HepG2 (cell line): ENCODE measurements around the gene BSX. TPM values are rescaled to one million over a fixed set of nuclear protein-coding genes. Genes with fewer than 3 reads are reported as not detected.

Experiments
- ATAC-seq: fragments of 200-7000 bp; cut with Tn5 transposase; 3 replicates; pipeline ENCODE4 v1.9.1; 2020; ENCODE audit warnings: mild to moderate bottlenecking, moderate library complexity
- BruUV-seq: library from RNA; stranded (reverse); fragments of 400-500 nt; replicated peaks from 2 replicates; lab custom pipeline; 2021; lab: Mats Ljungman, UMichigan
- CTCF ChIA-PET: fragments of 300-600 bp; formaldehyde crosslinking; extraction: SDS; loops from one replicate; lab custom pipeline; 2021; ENCODE audit warnings: low total read pairs, inconsistent platforms, low intra/inter-chr PET ratio; lab: Yijun Ruan, JAX
- POLR2A ChIA-PET: fragments of 350-600 bp; sonication (Branson Sonifier 250); formaldehyde crosslinking; loops from one replicate; lab custom pipeline; 2020; ENCODE audit warnings: antibody characterized with exemption, inconsistent platforms; lab: Yijun Ruan, JAX
- DNase-seq: peaks from one replicate; pipeline ENCODE4 v3.0.0-alpha.2; 2015; ENCODE audit warnings: low spot score
- FAIRE-seq: peaks from 3 replicates; lab custom pipeline; 2011; peaks lifted over from hg19 to GRCh38; lab: Jason Lieb, UNC
- H2AFZ ChIP-seq: one replicate; pipeline ENCODE4 v1.6.1; 2011; ENCODE audit warnings: low read length, inconsistent platforms
- H3K27ac ChIP-seq: fragments of 300-600 bp; 3 replicates; pipeline ENCODE4 v1.8.0; 2011; ENCODE audit warnings: mixed run types, mild to moderate bottlenecking, mixed read lengths, low read length, inconsistent platforms; ENCODE audit not compliant: insufficient read depth; ENCODE audit errors: extremely low read length
- H3K27me3 ChIP-seq, 2 experiments: fragments of 200-600 bp in 1 of 2; 2 replicates in 1 of 2; 3 replicates in 1 of 2; pipeline versions ENCODE4 v1.6.0 to v1.8.0; 2011; ENCODE audit warnings: low read length in 2 of 2, mild to moderate bottlenecking in 2 of 2, moderate library complexity in 2 of 2, inconsistent platforms in 1 of 2; ENCODE audit not compliant: insufficient read depth in 2 of 2, control insufficient read depth in 1 of 2
- H3K36me3 ChIP-seq, 2 experiments: fragments of 200-600 bp in 1 of 2; replicated peaks in 1 of 2; 2 replicates in 1 of 2; 3 replicates in 1 of 2; pipeline versions ENCODE4 v1.5.1 to v1.8.0; 2011; ENCODE audit warnings: low read length in 2 of 2, inconsistent platforms in 1 of 2; ENCODE audit not compliant: insufficient read depth in 2 of 2, control insufficient read depth in 1 of 2
- H3K4me1 ChIP-seq: 2 replicates; pipeline ENCODE4 v1.5.1; 2012; ENCODE audit warnings: low read length, inconsistent platforms; ENCODE audit not compliant: insufficient read depth
- H3K4me2 ChIP-seq: 2 replicates; pipeline ENCODE4 v1.6.0; 2011; ENCODE audit warnings: low read depth, low read length, inconsistent platforms
- H3K4me3 ChIP-seq, 3 experiments: fragments of 200-600 bp in 1 of 3; sonication (generic), shearing (Covaris generic) in 1 of 3; replicated peaks in 1 of 3; 2 replicates each; pipeline ENCODE4 v1.5.1; 2011 to 2016; ENCODE audit warnings: low read length in 3 of 3, inconsistent platforms in 2 of 3, low read depth in 2 of 3, mild to moderate bottlenecking in 2 of 3, control low read depth in 1 of 3, mixed read lengths in 1 of 3; ENCODE audit not compliant: insufficient read depth in 1 of 3
- H3K79me2 ChIP-seq: one replicate; pipeline ENCODE4 v1.6.1; 2011; ENCODE audit warnings: low read length, inconsistent platforms; ENCODE audit not compliant: insufficient read depth
- H3K9ac ChIP-seq: 2 replicates; pipeline ENCODE4 v1.6.0; 2011; ENCODE audit warnings: mild to moderate bottlenecking, low read depth, low read length, inconsistent platforms; ENCODE audit not compliant: insufficient read depth
- H3K9me3 ChIP-seq: 2 replicates; pipeline ENCODE4 v1.5.1; 2012; ENCODE audit warnings: mild to moderate bottlenecking, low read length
- H4K20me1 ChIP-seq: 2 replicates; pipeline ENCODE4 v1.6.0; 2011; ENCODE audit warnings: inconsistent platforms, mild to moderate bottlenecking, low read length, moderate library complexity; ENCODE audit not compliant: insufficient read depth
- MAFF ChIP-seq: IDR thresholded peaks from 2 replicates; pipeline ENCODE4 v1.6.1; 2011; ENCODE audit warnings: low read depth, low read length, improper control_type of control experiment
- MED1 ChIP-seq: sonication (generic); formaldehyde crosslinking; IDR thresholded peaks from 2 replicates; pipeline ENCODE4 v1.4.0; 2020; ENCODE audit warnings: missing genetic modification reagents
- MYC ChIP-seq: sonication (generic); formaldehyde crosslinking; IDR thresholded peaks from 2 replicates; pipeline ENCODE4 v1.9.0; 2021; ENCODE audit warnings: missing genetic modification reagents, borderline replicate concordance
- NR2F2 ChIP-seq: IDR thresholded peaks from 2 replicates; pipeline ENCODE4 v1.6.1; 2012; ENCODE audit warnings: low read depth, inconsistent platforms, borderline replicate concordance
- ZNF567 ChIP-seq: sonication (generic); formaldehyde crosslinking; IDR thresholded peaks from 2 replicates; pipeline ENCODE4 v1.8.1; 2023; ENCODE audit warnings: mild to moderate bottlenecking, missing genetic modification reagents, borderline replicate concordance
- ZNF850 ChIP-seq: sonication (generic); formaldehyde crosslinking; conservative IDR thresholded peaks from 2 replicates; pipeline ENCODE4 v1.9.0; 2021; ENCODE audit warnings: mild to moderate bottlenecking, missing genetic modification reagents
- WGBS: methylation state at CpG from one replicate; pipeline ENCODE4 v1.1.6; 2017; ENCODE audit warnings: low lambda C conversion rate; 5-methylcytosine and 5-hydroxymethylcytosine counted together
- in situ Hi-C: cut with HindIII; loops from 2 replicates; pipeline ENCODE4 v1.10.0; 2017; ENCODE audit warnings: low pct_unique_long_range_greater_than_20kb; ENCODE audit not compliant: extremely low pct_ligation_motif_present
- intact Hi-C: fragments of 100-400 bp; cut with micrococcal nuclease; formaldehyde crosslinking; loops from one replicate; pipeline ENCODE4 v1.10.0; 2022; ENCODE audit not compliant: unreplicated experiment
- polyA plus RNA-seq, 8 experiments: library from polyadenylated mRNA; depleted of rRNA in 3 of 8; stranded (reverse) in 7 of 8; unstranded in 1 of 8; fragments of >200 nt; fragmentation: Illumina TruSeq in 4 of 8; extraction: Trizol in 4 of 8; gene quantifications; 2 replicates each; pipeline versions ENCODE4 v1.2.1 to v1.2.3, GENCODE V29; 2011 to 2016; ENCODE audit warnings: low read depth in 4 of 8, missing spikeins in 1 of 8, mixed read lengths in 1 of 8; ENCODE audit not compliant: insufficient read depth in 1 of 8
- total RNA-seq, 5 experiments: library from RNA; depleted of rRNA; stranded (reverse); fragments of >200 nt; fragmentation: Illumina TruSeq; extraction: Trizol; gene quantifications; 2 replicates each; pipeline ENCODE4 v1.2.3, GENCODE V29; 2016; ENCODE audit warnings: low read depth in 1 of 5
- TF ChIP-seq, protein P1 (sequence below): sonication (generic); formaldehyde crosslinking; IDR thresholded peaks from 2 replicates; pipeline ENCODE4 v1.4.0; 2020; ENCODE audit warnings: missing genetic modification reagents
- TF ChIP-seq, protein P2 (sequence below): IDR thresholded peaks from 2 replicates; pipeline ENCODE4 v1.6.1; 2016; ENCODE audit warnings: mild to moderate bottlenecking
- TF ChIP-seq, protein P3 (sequence below): sonication (generic); formaldehyde crosslinking; IDR thresholded peaks from 2 replicates; pipeline ENCODE4 v1.4.0; 2020; ENCODE audit warnings: missing genetic modification reagents

Gene BSX
- total and polyA plus RNA-seq, 2 of the 13 experiments (the other 11 are each of a cell fraction or from before 2014, with no cell fraction given): not detected

DNA sequence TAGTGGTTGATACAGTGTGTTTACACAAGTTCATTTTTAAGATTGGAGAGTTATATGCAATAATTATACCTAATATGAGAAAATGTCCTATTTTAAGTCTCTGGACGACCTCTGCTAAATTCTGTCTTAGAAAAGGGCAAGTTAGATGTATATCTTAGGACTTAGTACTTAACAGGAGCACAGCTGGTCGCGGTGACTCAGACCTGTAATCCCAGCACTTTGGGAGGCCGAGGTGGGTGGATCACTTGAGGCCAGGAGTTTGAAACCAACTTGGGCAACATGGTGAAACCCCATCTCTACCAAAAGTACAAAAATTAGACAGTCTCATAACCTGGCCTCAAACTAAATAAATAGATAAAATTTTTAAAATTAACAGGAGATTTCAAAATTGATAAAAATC lies 27.2 kb downstream of the BSX start:
- H3K9ac ChIP-seq: no peak overlapping the region
- H3K36me3 ChIP-seq: no peaks in the 10 kb centered on the region
- H3K4me1 ChIP-seq: no peaks in the 10 kb centered on the region
- no peaks in the 10 kb centered on the region for H3K9me3 ChIP-seq
- peaks cover 1 to 9% of the 10 kb centered on the region in 2 experiments; a peak in 3 of 5 replicates for H3K27me3 ChIP-seq
- no peaks in the 10 kb centered on the region for H4K20me1 ChIP-seq
- H3K79me2 ChIP-seq: no peaks in the 10 kb centered on the region
- in situ Hi-C loops: no loop called here
- TF ChIP-seq MYC (CRISPR knock-in tag) (no peak), NR2F2 (no peak), ZNF567 (CRISPR knock-in tag) (no peak)
- TF ChIP-seq, protein P1, sequence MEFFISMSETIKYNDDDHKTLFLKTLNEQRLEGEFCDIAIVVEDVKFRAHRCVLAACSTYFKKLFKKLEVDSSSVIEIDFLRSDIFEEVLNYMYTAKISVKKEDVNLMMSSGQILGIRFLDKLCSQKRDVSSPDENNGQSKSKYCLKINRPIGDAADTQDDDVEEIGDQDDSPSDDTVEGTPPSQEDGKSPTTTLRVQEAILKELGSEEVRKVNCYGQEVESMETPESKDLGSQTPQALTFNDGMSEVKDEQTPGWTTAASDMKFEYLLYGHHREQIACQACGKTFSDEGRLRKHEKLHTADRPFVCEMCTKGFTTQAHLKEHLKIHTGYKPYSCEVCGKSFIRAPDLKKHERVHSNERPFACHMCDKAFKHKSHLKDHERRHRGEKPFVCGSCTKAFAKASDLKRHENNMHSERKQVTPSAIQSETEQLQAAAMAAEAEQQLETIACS (CRISPR knock-in tag): no peak
- TF ChIP-seq, protein P2, sequence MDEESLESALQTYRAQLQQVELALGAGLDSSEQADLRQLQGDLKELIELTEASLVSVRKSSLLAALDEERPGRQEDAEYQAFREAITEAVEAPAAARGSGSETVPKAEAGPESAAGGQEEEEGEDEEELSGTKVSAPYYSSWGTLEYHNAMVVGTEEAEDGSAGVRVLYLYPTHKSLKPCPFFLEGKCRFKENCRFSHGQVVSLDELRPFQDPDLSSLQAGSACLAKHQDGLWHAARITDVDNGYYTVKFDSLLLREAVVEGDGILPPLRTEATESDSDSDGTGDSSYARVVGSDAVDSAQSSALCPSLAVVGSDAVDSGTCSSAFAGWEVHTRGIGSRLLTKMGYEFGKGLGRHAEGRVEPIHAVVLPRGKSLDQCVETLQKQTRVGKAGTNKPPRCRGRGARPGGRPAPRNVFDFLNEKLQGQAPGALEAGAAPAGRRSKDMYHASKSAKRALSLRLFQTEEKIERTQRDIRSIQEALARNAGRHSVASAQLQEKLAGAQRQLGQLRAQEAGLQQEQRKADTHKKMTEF (CRISPR knock-in tag): no peak
- ATAC-seq (no peak), FAIRE-seq (no peak), DNase-seq (no peak)
- no peak overlapping the region for H3K4me2 ChIP-seq
- H2AFZ ChIP-seq: no peak overlapping the region
- H3K27ac ChIP-seq: no peak overlapping the region
- CTCF ChIA-PET: no interaction called here
- POLR2A ChIA-PET: no interaction called here
- no peak overlapping the region for H3K4me3 ChIP-seq
- BruUV-seq: no TSS peak
- 21% methylated on average over 4 of the region's 4 CpGs for WGBS
- intact Hi-C loops: no loop called here

DNA sequence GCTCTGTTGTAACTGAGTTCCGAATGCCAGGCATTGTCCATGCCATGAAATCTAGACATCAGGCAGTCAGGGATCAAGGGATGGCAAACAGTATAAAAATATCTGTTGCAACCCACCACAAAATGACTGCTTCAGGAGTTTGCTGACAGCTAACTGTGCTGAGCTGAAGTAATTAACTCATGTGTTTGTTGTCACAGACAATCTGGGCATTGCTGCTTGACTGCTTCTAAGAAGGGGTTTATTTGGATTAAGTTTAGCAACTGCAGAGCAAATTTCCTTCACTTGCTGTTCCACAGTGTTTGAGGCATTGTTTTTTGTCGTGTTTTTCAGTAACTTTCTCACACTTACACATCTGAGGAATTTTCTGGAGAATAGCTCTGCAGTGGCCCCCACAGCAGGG lies 30.4 kb downstream of the BSX start:
- Histone ChIP-seq H4K20me1 (no peaks in the 10 kb centered on the region), H3K4me1 (no peaks in the 10 kb centered on the region), H3K36me3 (no peaks in the 10 kb centered on the region), H3K9ac (no peak overlapping the region), H3K4me3 (no peak overlapping the region), H3K27me3 (peaks cover 0 to 7% of the 10 kb centered on the region in 2 experiments; a peak in 2 of 5 replicates), H2AFZ (no peak overlapping the region), H3K4me2 (no peak overlapping the region), H3K79me2 (no peaks in the 10 kb centered on the region), H3K27ac (no peak overlapping the region), H3K9me3 (no peaks in the 10 kb centered on the region)
- DNase-seq (no peak), FAIRE-seq (no peak), ATAC-seq (no peak)
- in situ Hi-C loops (no loop called here), intact Hi-C loops (no loop called here)
- WGBS: 4% methylated on average over 2 of the region's 2 CpGs
- POLR2A ChIA-PET: no interaction called here
- no TSS peak for BruUV-seq
- CTCF ChIA-PET: no interaction called here
- TF ChIP-seq MED1 (CRISPR knock-in tag) (no peak), ZNF850 (CRISPR knock-in tag) (no peak), MAFF (no peak)
- TF ChIP-seq, protein P3, sequence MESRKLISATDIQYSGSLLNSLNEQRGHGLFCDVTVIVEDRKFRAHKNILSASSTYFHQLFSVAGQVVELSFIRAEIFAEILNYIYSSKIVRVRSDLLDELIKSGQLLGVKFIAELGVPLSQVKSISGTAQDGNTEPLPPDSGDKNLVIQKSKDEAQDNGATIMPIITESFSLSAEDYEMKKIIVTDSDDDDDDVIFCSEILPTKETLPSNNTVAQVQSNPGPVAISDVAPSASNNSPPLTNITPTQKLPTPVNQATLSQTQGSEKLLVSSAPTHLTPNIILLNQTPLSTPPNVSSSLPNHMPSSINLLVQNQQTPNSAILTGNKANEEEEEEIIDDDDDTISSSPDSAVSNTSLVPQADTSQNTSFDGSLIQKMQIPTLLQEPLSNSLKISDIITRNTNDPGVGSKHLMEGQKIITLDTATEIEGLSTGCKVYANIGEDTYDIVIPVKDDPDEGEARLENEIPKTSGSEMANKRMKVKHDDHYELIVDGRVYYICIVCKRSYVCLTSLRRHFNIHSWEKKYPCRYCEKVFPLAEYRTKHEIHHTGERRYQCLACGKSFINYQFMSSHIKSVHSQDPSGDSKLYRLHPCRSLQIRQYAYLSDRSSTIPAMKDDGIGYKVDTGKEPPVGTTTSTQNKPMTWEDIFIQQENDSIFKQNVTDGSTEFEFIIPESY (CRISPR knock-in tag): no peak
